Measurements from ENCODE around the gene SERPINI1. TPM values are rescaled to one million over a fixed set of nuclear protein-coding genes. Genes with fewer than 3 reads are reported as not detected.

Gene SERPINI1
- total and polyA plus RNA-seq, 2 of the 8 experiments (the other 6 are each of a cell fraction or from before 2014, with no cell fraction given), result 5.3 to 9.9 TPM

DNA sequence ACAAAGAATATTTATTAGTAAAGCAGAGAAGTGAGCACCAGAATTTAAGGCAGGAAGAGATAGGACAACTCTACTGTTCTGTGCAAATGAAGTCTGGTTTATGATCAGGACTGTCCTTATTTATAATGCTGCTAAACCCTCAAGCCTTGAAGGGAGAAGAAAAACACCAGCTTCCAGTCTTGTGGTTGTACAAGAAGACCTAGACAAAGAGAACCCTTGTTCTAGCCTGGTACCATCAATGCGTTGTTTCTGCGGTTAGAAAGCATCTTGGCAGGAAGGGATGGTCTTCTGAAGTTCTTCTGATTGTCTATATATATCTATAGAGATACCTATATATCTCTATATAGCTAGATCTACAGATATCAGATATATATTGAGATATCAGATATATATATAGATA is 34.6 kb upstream of the SERPINI1 start:
- Histone ChIP-seq H2AK5ac (ENCODE audit: low read depth, low read length) (no peak overlapping the region), H2AFZ (ENCODE audit: low read length) (no peak overlapping the region), H2BK20ac (ENCODE audit: low read length) (no peak overlapping the region), H4K5ac (ENCODE audit: insufficient read length, low read depth, low read length) (no peak overlapping the region), H3K9ac (replicated peaks in 1 of 4; ENCODE audit: extremely low read depth in 1 of 4, low read depth in 3 of 4, low read length in 3 of 4) (no peak overlapping the region), H3K23ac (ENCODE audit: insufficient read length) (no peak overlapping the region), H3K79me1 (ENCODE audit: low read depth, low read length) (no peaks in the 10 kb centered on the region), H2BK5ac (ENCODE audit: low read depth, low read length) (no peak overlapping the region), H4K20me1 (replicated peaks in 1 of 2; ENCODE audit: control insufficient read depth in 1 of 2, insufficient read depth in 2 of 2, low read length in 2 of 2) (no peaks in the 10 kb centered on the region), H3K36me3 (ENCODE audit: control insufficient read depth in 2 of 4, insufficient read depth in 4 of 4, low read length in 3 of 4) (peaks cover 0 to 31% (median 3%) of the 10 kb centered on the region in 4 experiments; a peak in 1 of 8 replicates), H4K8ac (ENCODE audit: extremely low read depth, insufficient read depth, low read length) (no peak overlapping the region), H3K79me2 (ENCODE audit: control insufficient read depth in 1 of 2, insufficient read depth in 2 of 2, low read length in 2 of 2) (peaks cover 0 to 12% of the 10 kb centered on the region in 2 experiments; a peak in 2 of 4 replicates), H3K27ac (ENCODE audit: low read depth, low read length) (no peak overlapping the region), H3K9me3 (ENCODE audit: insufficient read depth in 2 of 2, low read depth in 1 of 2, low read length in 1 of 2) (no peaks in the 10 kb centered on the region), H3K4me1 (replicated peaks in 1 of 4; ENCODE audit: control insufficient read depth in 3 of 4, insufficient read depth in 4 of 4, low read length in 3 of 4) (no peaks in the 10 kb centered on the region), H3K56ac (replicated peaks; ENCODE audit: insufficient read length, low read depth, low read length) (no peak overlapping the region), H3K4ac (replicated peaks; ENCODE audit: insufficient read length, low read depth, low read length) (no peak overlapping the region), H3K18ac (ENCODE audit: extremely low read depth, low read length) (no peak overlapping the region), H3K4me2 (ENCODE audit: insufficient read depth in 1 of 2, low read depth in 2 of 2, low read length in 2 of 2) (no peak overlapping the region), H2BK120ac (replicated peaks; ENCODE audit: low read depth, low read length) (no peak overlapping the region), H4K91ac (replicated peaks; ENCODE audit: insufficient read length, low read length) (no peak overlapping the region), H2BK12ac (ENCODE audit: low read depth, low read length) (no peak overlapping the region), H3K27me3 (replicated peaks in 1 of 4; ENCODE audit: control insufficient read depth in 3 of 4, extremely low read depth in 1 of 4, insufficient read depth in 3 of 4, low read length in 3 of 4) (peaks cover 0 to 1% (median 0%) of the 10 kb centered on the region in 4 experiments; a peak in 1 of 7 replicates), H3K14ac (ENCODE audit: insufficient read length) (no peak overlapping the region), H2BK15ac (ENCODE audit: low read length) (no peak overlapping the region), H3K23me2 (ENCODE audit: low read depth, low read length) (no peaks in the 10 kb centered on the region), H3K4me3 (ENCODE audit: extremely low read depth in 1 of 4, insufficient read depth in 2 of 4, low read depth in 3 of 4, low read length in 4 of 4) (no peak overlapping the region)
- TF ChIP-seq NANOG (IDR thresholded peaks at IDR 0.05; ENCODE audit: insufficient read depth, low read depth, low read length, poor library complexity, severe bottlenecking), result no peak
- no peak for TF ChIP-seq SP2 (IDR thresholded peaks at IDR 0.05; ENCODE audit: low read length)
- no peak for TF ChIP-seq CREB1 (IDR thresholded peaks at IDR 0.05)
- no peak for TF ChIP-seq RBBP5 (IDR thresholded peaks at IDR 0.05; ENCODE audit: borderline replicate concordance, low read depth, low read length)
- no peak for TF ChIP-seq KDM5A (IDR thresholded peaks at IDR 0.05; ENCODE audit: low read length)
- TF ChIP-seq, protein P1, sequence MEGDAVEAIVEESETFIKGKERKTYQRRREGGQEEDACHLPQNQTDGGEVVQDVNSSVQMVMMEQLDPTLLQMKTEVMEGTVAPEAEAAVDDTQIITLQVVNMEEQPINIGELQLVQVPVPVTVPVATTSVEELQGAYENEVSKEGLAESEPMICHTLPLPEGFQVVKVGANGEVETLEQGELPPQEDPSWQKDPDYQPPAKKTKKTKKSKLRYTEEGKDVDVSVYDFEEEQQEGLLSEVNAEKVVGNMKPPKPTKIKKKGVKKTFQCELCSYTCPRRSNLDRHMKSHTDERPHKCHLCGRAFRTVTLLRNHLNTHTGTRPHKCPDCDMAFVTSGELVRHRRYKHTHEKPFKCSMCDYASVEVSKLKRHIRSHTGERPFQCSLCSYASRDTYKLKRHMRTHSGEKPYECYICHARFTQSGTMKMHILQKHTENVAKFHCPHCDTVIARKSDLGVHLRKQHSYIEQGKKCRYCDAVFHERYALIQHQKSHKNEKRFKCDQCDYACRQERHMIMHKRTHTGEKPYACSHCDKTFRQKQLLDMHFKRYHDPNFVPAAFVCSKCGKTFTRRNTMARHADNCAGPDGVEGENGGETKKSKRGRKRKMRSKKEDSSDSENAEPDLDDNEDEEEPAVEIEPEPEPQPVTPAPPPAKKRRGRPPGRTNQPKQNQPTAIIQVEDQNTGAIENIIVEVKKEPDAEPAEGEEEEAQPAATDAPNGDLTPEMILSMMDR (IDR thresholded peaks at IDR 0.05; ENCODE audit: control extremely low read depth in 1 of 3, insufficient read depth in 1 of 3, low read depth in 1 of 3, low read length in 3 of 3), result no peak
- TF ChIP-seq BACH1 (IDR thresholded peaks at IDR 0.05; ENCODE audit: low read length), result no peak
- no peak for TF ChIP-seq ZNF274 (IDR thresholded peaks at IDR 0.05; ENCODE audit: borderline replicate concordance, extremely low read depth, low read length)
- TF ChIP-seq SAP30 (IDR thresholded peaks at IDR 0.05; ENCODE audit: insufficient read depth, insufficient replicate concordance, low read length), result no peak
- TF ChIP-seq KDM4A (IDR thresholded peaks at IDR 0.05; ENCODE audit: low read depth, low read length, severe bottlenecking), result no peak
- no peak for TF ChIP-seq TEAD4 (IDR thresholded peaks at IDR 0.05; ENCODE audit: low read depth, low read length)
- TF ChIP-seq, protein P2, sequence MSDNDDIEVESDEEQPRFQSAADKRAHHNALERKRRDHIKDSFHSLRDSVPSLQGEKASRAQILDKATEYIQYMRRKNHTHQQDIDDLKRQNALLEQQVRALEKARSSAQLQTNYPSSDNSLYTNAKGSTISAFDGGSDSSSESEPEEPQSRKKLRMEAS (IDR thresholded peaks at IDR 0.05), result no peak
- no peak for DNase-seq (ENCODE audit: low read depth in 1 of 2, low spot score in 2 of 2)
- POLR2A ChIA-PET (ENCODE audit: partially characterized antibody), result no interaction called here
- FAIRE-seq, result no peak
- CTCF ChIA-PET (ENCODE audit: partially characterized antibody), result no interaction called here
- WGBS, 2 experiments (ENCODE audit: extremely low coverage in 1 of 2, insufficient coverage in 1 of 2, insufficient read length in 1 of 2, insufficient replicate concordance in 2 of 2, low coverage in 1 of 2, low lambda C conversion rate in 2 of 2, missing lambda C conversion rate in 1 of 2), result 97% methylated on average over 2 of the region's 2 CpGs; no CpG with 5 or more reads in 1 of the 2 experiments

Measured in H1 (cell line).